ENCODE data around the gene KDM6A. TPM values are rescaled to one million over a fixed set of nuclear protein-coding genes. Genes with fewer than 3 reads are reported as not detected.
"Not testable (repeated sequence)": the region's sequence is repeated elsewhere in the genome, so short reads cannot be mapped to it uniquely, and the experiment has no call there.

KDM6A gene
- total RNA-seq, 4 donors from 2014 or later, result 24.4 to 29.7 (median 26.8) TPM

- H3K9me3 ChIP-seq, result no peaks in the 10 kb centered on the region
- intact Hi-C loops (cut with DNase I), result no loop called here
- TF ChIP-seq CTCF (IDR thresholded peaks at IDR 0.05) (no peak), POLR2A (IDR thresholded peaks at IDR 0.05) (no peak)
- no peaks in the 10 kb centered on the region for H3K27me3 ChIP-seq
- no peak overlapping the region for H3K4me3 ChIP-seq
- peaks cover 8 to 33% (median 16%) of the 10 kb centered on the region in 3 donors for H3K4me1 ChIP-seq
- no peaks in the 10 kb centered on the region for H3K36me3 ChIP-seq
- WGBS, 2 donors, result 52 to 58% methylated on average over 1 of the region's 1 CpG
- H3K27ac ChIP-seq, result no peak overlapping the region
- DNase-seq, result no peak
Observed at GRCh38 chrX:44997888-44998287, 124.9 kb downstream of the KDM6A start.

GRCh38 chrX:44999237-44999636, 126.2 kb downstream of the KDM6A start:
- H3K4me3 ChIP-seq; DNase-seq; H3K9me3 ChIP-seq; intact Hi-C loops (cut with DNase I); H3K27me3 ChIP-seq; H3K36me3 ChIP-seq: not testable (repeated sequence)
- Histone ChIP-seq H3K27ac (peak overlapping the region in 1 of 4 donors; percentile 13), H3K4me1 (peaks cover 8 to 33% (median 16%) of the 10 kb centered on the region in 3 donors)
- WGBS, 2 donors, result 68 to 87% methylated on average over 5 to 8 of the region's 8 CpGs

GRCh38 chrX:44999872-45000271, 126.9 kb downstream of the KDM6A start:
- DNase-seq; H3K4me3 ChIP-seq; H3K36me3 ChIP-seq; H3K27me3 ChIP-seq; intact Hi-C loops (cut with DNase I); H3K9me3 ChIP-seq: not testable (repeated sequence)
- H3K4me1 ChIP-seq, result peaks cover 8 to 33% (median 16%) of the 10 kb centered on the region in 3 donors
- WGBS, 2 donors, result 87 to 100% methylated on average over 2 of the region's 3 CpGs
- H3K27ac ChIP-seq, result peak overlapping the region in 1 of 4 donors; percentile 13

- Histone ChIP-seq H3K27me3 (no peaks in the 10 kb centered on the region), H3K4me3 (no peak overlapping the region), H3K9me3 (peaks cover 0 to under 1% (median 0%) of the 10 kb centered on the region in 3 donors), H3K4me1 (peaks cover 8 to 33% (median 16%) of the 10 kb centered on the region in 3 donors), H3K36me3 (no peaks in the 10 kb centered on the region), H3K27ac (peak overlapping the region in 1 of 4 donors; percentile 9)
- WGBS, 2 donors, result 37 to 52% methylated on average over 3 to 4 of the region's 4 CpGs
- DNase-seq, result no peak
- intact Hi-C loops (cut with DNase I), result no loop called here
- TF ChIP-seq POLR2A (IDR thresholded peaks at IDR 0.05), result no peak
- TF ChIP-seq CTCF (IDR thresholded peaks at IDR 0.05), result no peak
Observed at GRCh38 chrX:45001048-45001447, 128.1 kb downstream of the KDM6A start.

- WGBS, 2 donors, result 55 to 92% methylated on average over 4 of the region's 4 CpGs
- no peak for TF ChIP-seq POLR2A (IDR thresholded peaks at IDR 0.05)
- no peak for TF ChIP-seq CTCF (IDR thresholded peaks at IDR 0.05)
- intact Hi-C loops (cut with DNase I), result no loop called here
Observed at GRCh38 chrX:45003085-45003484, 130.1 kb downstream of the KDM6A start.

GRCh38 chrX:45006002-45006800, 133.2 kb downstream of the KDM6A start:
- WGBS, 2 donors, result 71 to 81% methylated on average over 6 to 8 of the region's 13 CpGs
- DNase-seq, result no peak
- no peak overlapping the region for H3K27ac ChIP-seq
- TF ChIP-seq CTCF (IDR thresholded peaks at IDR 0.05), result no peak
- no peak for TF ChIP-seq POLR2A (IDR thresholded peaks at IDR 0.05)
- H3K36me3 ChIP-seq, result no peaks in the 10 kb centered on the region
- peaks cover 0 to 5% (median 0%) of the 10 kb centered on the region in 3 donors for H3K9me3 ChIP-seq
- H3K4me1 ChIP-seq, result peaks cover 5 to 18% (median 8%) of the 10 kb centered on the region in 3 donors
- intact Hi-C loops (cut with DNase I), result no loop called here
- no peak overlapping the region for H3K4me3 ChIP-seq
- no peaks in the 10 kb centered on the region for H3K27me3 ChIP-seq

More at GRCh38 chrX:45003085-45003484, 130.1 kb downstream of the KDM6A start:
- peaks cover 8 to 23% (median 11%) of the 10 kb centered on the region in 3 donors for H3K4me1 ChIP-seq
- H3K27ac ChIP-seq, result no peak overlapping the region
- no peak overlapping the region for H3K4me3 ChIP-seq
- DNase-seq, result no peak
- H3K27me3 ChIP-seq, result no peaks in the 10 kb centered on the region
- no peaks in the 10 kb centered on the region for H3K36me3 ChIP-seq
- peaks cover 0 to 5% (median 0%) of the 10 kb centered on the region in 3 donors for H3K9me3 ChIP-seq

Measured in esophagus squamous epithelium (tissue), 5 donors.